ENCODE measurements around the gene COG5. TPM values are rescaled to one million over a fixed set of nuclear protein-coding genes. Genes with fewer than 3 reads are reported as not detected.
"Not testable (repeated sequence)": the region's sequence is repeated elsewhere in the genome, so short reads cannot be mapped to it uniquely, and the experiment has no call there.

Gene COG5
- total RNA-seq, 3 donors from 2014 or later: 35.2 to 61.2 (median 38.0) TPM

- Histone ChIP-seq H3K27me3 (no peaks in the 10 kb centered on the region), H3K27ac (no peak overlapping the region), H3K4me3 (no peak overlapping the region), H3K4me1 (no peaks in the 10 kb centered on the region), H3K36me3 (no peaks in the 10 kb centered on the region), H3K9me3 (no peaks in the 10 kb centered on the region)
- intact Hi-C loops (cut with DNase I; ENCODE audit: low total_unique reads): no loop called here
- DNase-seq (ENCODE audit: low spot score in 2 of 2): no peak
- TF ChIP-seq POLR2AphosphoS5 (IDR thresholded peaks at IDR 0.05) (no peak), CTCF (IDR thresholded peaks at IDR 0.05) (no peak), POLR2A (IDR thresholded peaks at IDR 0.05) (no peak)
Measured at GRCh38 chr7:107158028-107158427, 405.7 kb downstream of the COG5 start.

GRCh38 chr7:107157091-107157490 is 406.6 kb downstream of the COG5 start:
- H3K27me3 ChIP-seq: no peaks in the 10 kb centered on the region
- no peak overlapping the region for H3K27ac ChIP-seq
- intact Hi-C loops (cut with DNase I; ENCODE audit: low total_unique reads): no loop called here
- H3K4me3 ChIP-seq: no peak overlapping the region
- no peaks in the 10 kb centered on the region for H3K36me3 ChIP-seq
- no peaks in the 10 kb centered on the region for H3K9me3 ChIP-seq
- TF ChIP-seq POLR2A (IDR thresholded peaks at IDR 0.05): no peak
- no peak for TF ChIP-seq CTCF (IDR thresholded peaks at IDR 0.05)
- no peak for TF ChIP-seq POLR2AphosphoS5 (IDR thresholded peaks at IDR 0.05)
- no peak for DNase-seq (ENCODE audit: low spot score in 2 of 2)
- no peaks in the 10 kb centered on the region for H3K4me1 ChIP-seq

- DNase-seq (ENCODE audit: low spot score in 2 of 2); H3K36me3 ChIP-seq; intact Hi-C loops (cut with DNase I; ENCODE audit: low total_unique reads); H3K4me3 ChIP-seq; H3K27ac ChIP-seq; H3K9me3 ChIP-seq; H3K4me1 ChIP-seq; H3K27me3 ChIP-seq: not testable (repeated sequence)
Measured at GRCh38 chr7:107155726-107156125, 408.0 kb downstream of the COG5 start.

GRCh38 chr7:107154826-107155225 is 408.9 kb downstream of the COG5 start:
- no peaks in the 10 kb centered on the region for H3K36me3 ChIP-seq
- no peak overlapping the region for H3K4me3 ChIP-seq
- DNase-seq (ENCODE audit: low spot score in 2 of 2): no peak
- no peaks in the 10 kb centered on the region for H3K27me3 ChIP-seq
- H3K27ac ChIP-seq: no peak overlapping the region
- intact Hi-C loops (cut with DNase I; ENCODE audit: low total_unique reads): no loop called here
- H3K4me1 ChIP-seq: no peaks in the 10 kb centered on the region
- TF ChIP-seq CTCF (IDR thresholded peaks at IDR 0.05) (no peak), POLR2AphosphoS5 (IDR thresholded peaks at IDR 0.05) (no peak), POLR2A (IDR thresholded peaks at IDR 0.05) (no peak)
- no peaks in the 10 kb centered on the region for H3K9me3 ChIP-seq

- no peak for TF ChIP-seq POLR2A (IDR thresholded peaks at IDR 0.05)
- no peak for TF ChIP-seq POLR2AphosphoS5 (IDR thresholded peaks at IDR 0.05)
- no peak for TF ChIP-seq CTCF (IDR thresholded peaks at IDR 0.05)
- peaks cover 0 to 3% of the 10 kb centered on the region in 2 donors for H3K4me1 ChIP-seq
- H3K4me3 ChIP-seq: no peak overlapping the region
- H3K27ac ChIP-seq: no peak overlapping the region
- DNase-seq (ENCODE audit: low spot score in 2 of 2): no peak
- no peaks in the 10 kb centered on the region for H3K27me3 ChIP-seq
- H3K9me3 ChIP-seq: no peaks in the 10 kb centered on the region
- intact Hi-C loops (cut with DNase I; ENCODE audit: low total_unique reads): no loop called here
- no peaks in the 10 kb centered on the region for H3K36me3 ChIP-seq
Measured at GRCh38 chr7:107152011-107152410, 411.7 kb downstream of the COG5 start.

Other genes with a start within 250 kb of the COG5 start
- not detected for gene GPR22, start 93.9 kb downstream of the COG5 start, total RNA-seq
- gene DUS4L, start 51 bp upstream of the COG5 start, total RNA-seq: 10 to 100 TPM in 1 of 3 donors, 1 to 10 TPM in 2; 6.6 to 10.5 (median 9.0) TPM
- 100 to 1,000 TPM in 1 of 3 donors, 10 to 100 TPM in 2; 68.8 to 101 (median 78.2) TPM for gene BCAP29, start 16.3 kb upstream of the COG5 start, total RNA-seq
- 1 to 10 TPM in 1 of 3 donors, under 1 TPM in 2; 0.44 to 1.3 (median 0.48) TPM for gene SLC26A4, start 96.9 kb upstream of the COG5 start, total RNA-seq
- 10 to 100 TPM; 27.5 to 49.3 (median 30.4) TPM for gene CBLL1, start 180.2 kb upstream of the COG5 start, total RNA-seq
- gene SLC26A3, start 239.3 kb upstream of the COG5 start, total RNA-seq: 10 to 100 TPM in 2 of 3 donors, not detected in 1; 13.6 to 36.4 TPM

Data from breast epithelium (tissue), 4 donors.